WTC11 (cell line): ENCODE measurements around the gene FGF1. TPM values are rescaled to one million over a fixed set of nuclear protein-coding genes. Genes with fewer than 3 reads are reported as not detected.

ENCODE experiments used
- ATAC-seq: fragments of 200-7000 bp; cut with Tn5 transposase; 2 replicates; pipeline ENCODE4 v1.10.0; 2021; ENCODE audit warnings: mild to moderate bottlenecking, moderate library complexity
- CTCF ChIA-PET: fragments of 300-600 bp; sonication (Branson Sonifier 250); formaldehyde crosslinking; loops from one replicate; lab custom pipeline; 2021; ENCODE audit warnings: antibody characterized with exemption; lab: Charles Lee
- POLR2A ChIA-PET: fragments of 350-600 bp; sonication (Branson Sonifier 250); formaldehyde crosslinking; loops from one replicate; lab custom pipeline; 2021; ENCODE audit warnings: antibody characterized with exemption; lab: Charles Lee
- DNase-seq: peaks from one replicate; pipeline ENCODE4 v3.0.0; 2021; ENCODE audit warnings: low spot score
- H3K27ac Mint-ChIP-seq: 2 replicates; pipeline ENCODE4 v1.8.0; 2021; ENCODE audit warnings: mixed read lengths
- H3K27me3 Mint-ChIP-seq: 2 replicates; pipeline ENCODE4 v1.8.0; 2021; ENCODE audit warnings: low read depth, mild to moderate bottlenecking, moderate library complexity, mixed read lengths
- H3K36me3 Mint-ChIP-seq: 2 replicates; pipeline ENCODE4 v1.8.0; 2021; ENCODE audit warnings: mixed read lengths
- H3K4me1 Mint-ChIP-seq: 2 replicates; pipeline ENCODE4 v1.8.0; 2022; ENCODE audit warnings: mixed read lengths
- H3K4me3 Mint-ChIP-seq: 2 replicates; pipeline ENCODE4 v1.8.0; 2021; ENCODE audit warnings: mild to moderate bottlenecking, moderate library complexity, mixed read lengths
- H3K9me3 Mint-ChIP-seq: 2 replicates; pipeline ENCODE4 v1.8.0; 2021; ENCODE audit warnings: mixed read lengths
- CBFB ChIP-seq: sonication (generic); formaldehyde crosslinking; IDR thresholded peaks from 2 replicates; pipeline ENCODE4 v1.8.1; 2022; ENCODE audit warnings: mild to moderate bottlenecking, low read depth, missing genetic modification reagents
- CREM ChIP-seq: sonication (generic); formaldehyde crosslinking; IDR thresholded peaks from 2 replicates; pipeline ENCODE4 v1.8.1; 2022; ENCODE audit warnings: mild to moderate bottlenecking, missing genetic modification reagents, moderate library complexity
- ESRRA ChIP-seq: sonication (generic); formaldehyde crosslinking; IDR thresholded peaks from 2 replicates; pipeline ENCODE4 v1.8.1; 2022; ENCODE audit warnings: mild to moderate bottlenecking, missing genetic modification reagents, borderline replicate concordance
- FOXK1 ChIP-seq: sonication (generic); formaldehyde crosslinking; IDR thresholded peaks from 2 replicates; pipeline ENCODE4 v1.8.0; 2022; ENCODE audit warnings: mild to moderate bottlenecking, moderate library complexity, missing genetic modification reagents
- IRF2 ChIP-seq: sonication (generic); formaldehyde crosslinking; IDR thresholded peaks from 2 replicates; pipeline ENCODE4 v1.8.0; 2022; ENCODE audit warnings: low read depth, missing genetic modification reagents, borderline replicate concordance
- JAZF1 ChIP-seq: fragments of 250-450 bp; sonication (Bioruptor Pico); IDR thresholded peaks from 2 replicates; pipeline ENCODE4 v1.9.0; 2021; ENCODE audit warnings: moderate library complexity, mild to moderate bottlenecking, inconsistent platforms
- JUN ChIP-seq: sonication (generic); formaldehyde crosslinking; IDR thresholded peaks from 2 replicates; pipeline ENCODE4 v1.8.0; 2023; ENCODE audit warnings: mild to moderate bottlenecking, missing genetic modification reagents
- NFE2L1 ChIP-seq: sonication (generic); formaldehyde crosslinking; IDR thresholded peaks from 2 replicates; pipeline ENCODE4 v1.8.1; 2023; ENCODE audit warnings: missing genetic modification reagents
- NFYB ChIP-seq: sonication (generic); formaldehyde crosslinking; conservative IDR thresholded peaks from 2 replicates; pipeline ENCODE4 v1.8.0; 2022; ENCODE audit warnings: low read depth, missing genetic modification reagents
- ZBTB21 ChIP-seq: sonication (generic); formaldehyde crosslinking; IDR thresholded peaks from 2 replicates; pipeline ENCODE4 v1.8.1; 2023; ENCODE audit warnings: mild to moderate bottlenecking, missing genetic modification reagents, borderline replicate concordance
- ZNF219 ChIP-seq: sonication (generic); formaldehyde crosslinking; IDR thresholded peaks from 2 replicates; pipeline ENCODE4 v1.8.0; 2023; ENCODE audit warnings: missing genetic modification reagents, mild to moderate bottlenecking, borderline replicate concordance
- total RNA-seq: library from RNA; stranded (reverse); gene quantifications from 3 replicates; pipeline ENCODE4 v1.2.3, GENCODE V29; 2021
- TF ChIP-seq, protein P1 (sequence below): sonication (generic); formaldehyde crosslinking; IDR thresholded peaks from 2 replicates; pipeline ENCODE4 v1.8.1; 2023; ENCODE audit warnings: mild to moderate bottlenecking, missing genetic modification reagents, moderate library complexity
- TF ChIP-seq, protein P2 (sequence below): sonication (generic); formaldehyde crosslinking; IDR thresholded peaks from 2 replicates; pipeline ENCODE4 v1.8.0; 2023; ENCODE audit warnings: mild to moderate bottlenecking, missing genetic modification reagents
- TF ChIP-seq, protein P3 (sequence below): sonication (generic); formaldehyde crosslinking; IDR thresholded peaks from 2 replicates; pipeline ENCODE4 v1.8.0; 2022; ENCODE audit warnings: mild to moderate bottlenecking, missing genetic modification reagents
- TF ChIP-seq, protein P4 (sequence below): sonication (generic); formaldehyde crosslinking; conservative IDR thresholded peaks from 2 replicates; pipeline ENCODE4 v1.8.1; 2023; ENCODE audit warnings: mild to moderate bottlenecking, low read depth, missing genetic modification reagents, moderate library complexity
- TF ChIP-seq, protein P5 (sequence below): sonication (generic); formaldehyde crosslinking; IDR thresholded peaks from 2 replicates; pipeline ENCODE4 v1.8.0; 2022; ENCODE audit warnings: missing genetic modification reagents
- TF ChIP-seq, protein P6 (sequence below): fragments of 200-600 bp; IDR thresholded peaks from 2 replicates; pipeline ENCODE4 v1.8.0; 2022; ENCODE audit warnings: antibody characterized with exemption

FGF1 gene
- total RNA-seq, 1 experiment from 2014 or later = 0.55 TPM

DNA sequence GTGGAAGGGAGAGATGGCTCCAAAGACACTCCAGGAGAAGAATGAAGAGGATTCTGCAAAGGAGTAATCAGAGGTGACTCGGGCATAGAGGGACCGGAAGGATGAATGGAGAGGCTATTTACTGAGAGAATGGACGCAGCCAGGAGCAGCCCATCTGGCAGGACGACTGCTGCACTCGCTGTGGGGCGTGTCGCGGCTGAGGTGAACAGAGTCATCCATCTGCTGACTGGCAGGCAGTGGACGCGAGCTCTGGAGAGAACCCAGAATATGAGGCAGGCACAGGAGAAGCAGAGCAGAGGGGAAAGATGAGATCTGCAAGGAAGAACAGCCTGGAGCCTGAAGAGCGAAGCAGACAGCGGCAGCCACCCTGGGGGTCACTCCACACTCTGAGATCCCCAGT lies 16.4 kb downstream of the FGF1 start:
- H3K27me3 Mint-ChIP-seq = no peaks in the 10 kb centered on the region
- no peak for TF ChIP-seq NFE2L1 (CRISPR knock-in tag)
- TF ChIP-seq JUN (CRISPR knock-in tag) = no peak
- no peak for TF ChIP-seq ZBTB21 (CRISPR knock-in tag)
- TF ChIP-seq, protein P1, sequence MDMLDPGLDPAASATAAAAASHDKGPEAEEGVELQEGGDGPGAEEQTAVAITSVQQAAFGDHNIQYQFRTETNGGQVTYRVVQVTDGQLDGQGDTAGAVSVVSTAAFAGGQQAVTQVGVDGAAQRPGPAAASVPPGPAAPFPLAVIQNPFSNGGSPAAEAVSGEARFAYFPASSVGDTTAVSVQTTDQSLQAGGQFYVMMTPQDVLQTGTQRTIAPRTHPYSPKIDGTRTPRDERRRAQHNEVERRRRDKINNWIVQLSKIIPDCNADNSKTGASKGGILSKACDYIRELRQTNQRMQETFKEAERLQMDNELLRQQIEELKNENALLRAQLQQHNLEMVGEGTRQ = no peak
- POLR2A ChIA-PET = no interaction called here
- no peak overlapping the region for H3K27ac Mint-ChIP-seq
- CTCF ChIA-PET = interaction anchor here (2.7 to 3.1 kb wide), 2 partner anchors 14 to 44 kb away, joined by 9 to 21 read pairs; no protein-coding TSS in a partner anchor
- H3K9me3 Mint-ChIP-seq = no peaks in the 10 kb centered on the region
- DNase-seq = no peak
- no peaks in the 10 kb centered on the region for H3K36me3 Mint-ChIP-seq
- no peak overlapping the region for H3K4me3 Mint-ChIP-seq
- ATAC-seq = no peak
- peaks cover 25% of the 10 kb centered on the region for H3K4me1 Mint-ChIP-seq

DNA sequence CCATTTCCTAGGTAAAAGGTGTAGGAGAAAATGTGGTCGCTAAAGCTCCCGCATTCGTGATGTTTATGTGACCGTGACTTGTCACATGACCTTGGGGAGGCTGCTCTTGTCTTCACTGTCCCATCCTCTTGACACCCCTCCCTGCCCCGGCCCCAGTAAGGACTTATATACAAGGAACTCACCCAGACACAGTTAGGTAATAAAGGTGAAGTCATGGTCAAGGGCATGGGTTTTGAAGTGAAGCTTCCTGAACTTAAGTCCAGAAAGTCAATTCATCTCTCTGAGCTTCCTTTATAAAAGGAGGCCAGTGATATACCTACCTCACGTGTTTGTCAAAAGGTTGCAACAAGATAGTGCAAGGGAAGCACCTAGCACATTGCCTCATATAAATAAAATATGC lies 17.6 kb downstream of the FGF1 start:
- POLR2A ChIA-PET = no interaction called here
- peaks cover 25% of the 10 kb centered on the region for H3K4me1 Mint-ChIP-seq
- H3K27me3 Mint-ChIP-seq = no peaks in the 10 kb centered on the region
- DNase-seq (no peak), ATAC-seq (no peak)
- CTCF ChIA-PET = interaction anchor here (0.9 to 3.1 kb wide), 4 partner anchors 13 to 245 kb away, joined by 4 to 21 read pairs (median 8); no protein-coding TSS in a partner anchor
- no peaks in the 10 kb centered on the region for H3K36me3 Mint-ChIP-seq
- no peaks in the 10 kb centered on the region for H3K9me3 Mint-ChIP-seq
- no peak overlapping the region for H3K27ac Mint-ChIP-seq
- TF ChIP-seq, protein P2, sequence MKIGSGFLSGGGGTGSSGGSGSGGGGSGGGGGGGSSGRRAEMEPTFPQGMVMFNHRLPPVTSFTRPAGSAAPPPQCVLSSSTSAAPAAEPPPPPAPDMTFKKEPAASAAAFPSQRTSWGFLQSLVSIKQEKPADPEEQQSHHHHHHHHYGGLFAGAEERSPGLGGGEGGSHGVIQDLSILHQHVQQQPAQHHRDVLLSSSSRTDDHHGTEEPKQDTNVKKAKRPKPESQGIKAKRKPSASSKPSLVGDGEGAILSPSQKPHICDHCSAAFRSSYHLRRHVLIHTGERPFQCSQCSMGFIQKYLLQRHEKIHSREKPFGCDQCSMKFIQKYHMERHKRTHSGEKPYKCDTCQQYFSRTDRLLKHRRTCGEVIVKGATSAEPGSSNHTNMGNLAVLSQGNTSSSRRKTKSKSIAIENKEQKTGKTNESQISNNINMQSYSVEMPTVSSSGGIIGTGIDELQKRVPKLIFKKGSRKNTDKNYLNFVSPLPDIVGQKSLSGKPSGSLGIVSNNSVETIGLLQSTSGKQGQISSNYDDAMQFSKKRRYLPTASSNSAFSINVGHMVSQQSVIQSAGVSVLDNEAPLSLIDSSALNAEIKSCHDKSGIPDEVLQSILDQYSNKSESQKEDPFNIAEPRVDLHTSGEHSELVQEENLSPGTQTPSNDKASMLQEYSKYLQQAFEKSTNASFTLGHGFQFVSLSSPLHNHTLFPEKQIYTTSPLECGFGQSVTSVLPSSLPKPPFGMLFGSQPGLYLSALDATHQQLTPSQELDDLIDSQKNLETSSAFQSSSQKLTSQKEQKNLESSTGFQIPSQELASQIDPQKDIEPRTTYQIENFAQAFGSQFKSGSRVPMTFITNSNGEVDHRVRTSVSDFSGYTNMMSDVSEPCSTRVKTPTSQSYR (CRISPR knock-in tag) = no peak
- TF ChIP-seq JAZF1 (CRISPR knock-in tag) (no peak), ZNF219 (CRISPR knock-in tag) (no peak), CBFB (no peak), CREM (CRISPR knock-in tag) (no peak), NFYB (CRISPR knock-in tag) (no peak), ESRRA (no peak), FOXK1 (CRISPR knock-in tag) (no peak), IRF2 (CRISPR knock-in tag) (no peak)
- TF ChIP-seq, protein P3, sequence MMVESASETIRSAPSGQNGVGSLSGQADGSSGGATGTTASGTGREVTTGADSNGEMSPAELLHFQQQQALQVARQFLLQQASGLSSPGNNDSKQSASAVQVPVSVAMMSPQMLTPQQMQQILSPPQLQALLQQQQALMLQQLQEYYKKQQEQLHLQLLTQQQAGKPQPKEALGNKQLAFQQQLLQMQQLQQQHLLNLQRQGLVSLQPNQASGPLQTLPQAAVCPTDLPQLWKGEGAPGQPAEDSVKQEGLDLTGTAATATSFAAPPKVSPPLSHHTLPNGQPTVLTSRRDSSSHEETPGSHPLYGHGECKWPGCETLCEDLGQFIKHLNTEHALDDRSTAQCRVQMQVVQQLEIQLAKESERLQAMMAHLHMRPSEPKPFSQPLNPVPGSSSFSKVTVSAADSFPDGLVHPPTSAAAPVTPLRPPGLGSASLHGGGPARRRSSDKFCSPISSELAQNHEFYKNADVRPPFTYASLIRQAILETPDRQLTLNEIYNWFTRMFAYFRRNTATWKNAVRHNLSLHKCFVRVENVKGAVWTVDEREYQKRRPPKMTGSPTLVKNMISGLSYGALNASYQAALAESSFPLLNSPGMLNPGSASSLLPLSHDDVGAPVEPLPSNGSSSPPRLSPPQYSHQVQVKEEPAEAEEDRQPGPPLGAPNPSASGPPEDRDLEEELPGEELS (CRISPR knock-in tag) = no peak
- TF ChIP-seq, protein P4, sequence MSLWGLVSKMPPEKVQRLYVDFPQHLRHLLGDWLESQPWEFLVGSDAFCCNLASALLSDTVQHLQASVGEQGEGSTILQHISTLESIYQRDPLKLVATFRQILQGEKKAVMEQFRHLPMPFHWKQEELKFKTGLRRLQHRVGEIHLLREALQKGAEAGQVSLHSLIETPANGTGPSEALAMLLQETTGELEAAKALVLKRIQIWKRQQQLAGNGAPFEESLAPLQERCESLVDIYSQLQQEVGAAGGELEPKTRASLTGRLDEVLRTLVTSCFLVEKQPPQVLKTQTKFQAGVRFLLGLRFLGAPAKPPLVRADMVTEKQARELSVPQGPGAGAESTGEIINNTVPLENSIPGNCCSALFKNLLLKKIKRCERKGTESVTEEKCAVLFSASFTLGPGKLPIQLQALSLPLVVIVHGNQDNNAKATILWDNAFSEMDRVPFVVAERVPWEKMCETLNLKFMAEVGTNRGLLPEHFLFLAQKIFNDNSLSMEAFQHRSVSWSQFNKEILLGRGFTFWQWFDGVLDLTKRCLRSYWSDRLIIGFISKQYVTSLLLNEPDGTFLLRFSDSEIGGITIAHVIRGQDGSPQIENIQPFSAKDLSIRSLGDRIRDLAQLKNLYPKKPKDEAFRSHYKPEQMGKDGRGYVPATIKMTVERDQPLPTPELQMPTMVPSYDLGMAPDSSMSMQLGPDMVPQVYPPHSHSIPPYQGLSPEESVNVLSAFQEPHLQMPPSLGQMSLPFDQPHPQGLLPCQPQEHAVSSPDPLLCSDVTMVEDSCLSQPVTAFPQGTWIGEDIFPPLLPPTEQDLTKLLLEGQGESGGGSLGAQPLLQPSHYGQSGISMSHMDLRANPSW (CRISPR knock-in tag) = no peak
- TF ChIP-seq, protein P5, sequence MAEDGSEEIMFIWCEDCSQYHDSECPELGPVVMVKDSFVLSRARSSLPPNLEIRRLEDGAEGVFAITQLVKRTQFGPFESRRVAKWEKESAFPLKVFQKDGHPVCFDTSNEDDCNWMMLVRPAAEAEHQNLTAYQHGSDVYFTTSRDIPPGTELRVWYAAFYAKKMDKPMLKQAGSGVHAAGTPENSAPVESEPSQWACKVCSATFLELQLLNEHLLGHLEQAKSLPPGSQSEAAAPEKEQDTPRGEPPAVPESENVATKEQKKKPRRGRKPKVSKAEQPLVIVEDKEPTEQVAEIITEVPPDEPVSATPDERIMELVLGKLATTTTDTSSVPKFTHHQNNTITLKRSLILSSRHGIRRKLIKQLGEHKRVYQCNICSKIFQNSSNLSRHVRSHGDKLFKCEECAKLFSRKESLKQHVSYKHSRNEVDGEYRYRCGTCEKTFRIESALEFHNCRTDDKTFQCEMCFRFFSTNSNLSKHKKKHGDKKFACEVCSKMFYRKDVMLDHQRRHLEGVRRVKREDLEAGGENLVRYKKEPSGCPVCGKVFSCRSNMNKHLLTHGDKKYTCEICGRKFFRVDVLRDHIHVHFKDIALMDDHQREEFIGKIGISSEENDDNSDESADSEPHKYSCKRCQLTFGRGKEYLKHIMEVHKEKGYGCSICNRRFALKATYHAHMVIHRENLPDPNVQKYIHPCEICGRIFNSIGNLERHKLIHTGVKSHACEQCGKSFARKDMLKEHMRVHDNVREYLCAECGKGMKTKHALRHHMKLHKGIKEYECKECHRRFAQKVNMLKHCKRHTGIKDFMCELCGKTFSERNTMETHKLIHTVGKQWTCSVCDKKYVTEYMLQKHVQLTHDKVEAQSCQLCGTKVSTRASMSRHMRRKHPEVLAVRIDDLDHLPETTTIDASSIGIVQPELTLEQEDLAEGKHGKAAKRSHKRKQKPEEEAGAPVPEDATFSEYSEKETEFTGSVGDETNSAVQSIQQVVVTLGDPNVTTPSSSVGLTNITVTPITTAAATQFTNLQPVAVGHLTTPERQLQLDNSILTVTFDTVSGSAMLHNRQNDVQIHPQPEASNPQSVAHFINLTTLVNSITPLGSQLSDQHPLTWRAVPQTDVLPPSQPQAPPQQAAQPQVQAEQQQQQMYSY (CRISPR knock-in tag) = no peak
- TF ChIP-seq, protein P6, sequence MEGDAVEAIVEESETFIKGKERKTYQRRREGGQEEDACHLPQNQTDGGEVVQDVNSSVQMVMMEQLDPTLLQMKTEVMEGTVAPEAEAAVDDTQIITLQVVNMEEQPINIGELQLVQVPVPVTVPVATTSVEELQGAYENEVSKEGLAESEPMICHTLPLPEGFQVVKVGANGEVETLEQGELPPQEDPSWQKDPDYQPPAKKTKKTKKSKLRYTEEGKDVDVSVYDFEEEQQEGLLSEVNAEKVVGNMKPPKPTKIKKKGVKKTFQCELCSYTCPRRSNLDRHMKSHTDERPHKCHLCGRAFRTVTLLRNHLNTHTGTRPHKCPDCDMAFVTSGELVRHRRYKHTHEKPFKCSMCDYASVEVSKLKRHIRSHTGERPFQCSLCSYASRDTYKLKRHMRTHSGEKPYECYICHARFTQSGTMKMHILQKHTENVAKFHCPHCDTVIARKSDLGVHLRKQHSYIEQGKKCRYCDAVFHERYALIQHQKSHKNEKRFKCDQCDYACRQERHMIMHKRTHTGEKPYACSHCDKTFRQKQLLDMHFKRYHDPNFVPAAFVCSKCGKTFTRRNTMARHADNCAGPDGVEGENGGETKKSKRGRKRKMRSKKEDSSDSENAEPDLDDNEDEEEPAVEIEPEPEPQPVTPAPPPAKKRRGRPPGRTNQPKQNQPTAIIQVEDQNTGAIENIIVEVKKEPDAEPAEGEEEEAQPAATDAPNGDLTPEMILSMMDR = no peak
- no peak overlapping the region for H3K4me3 Mint-ChIP-seq
